OCI-LY1 (cell line): Measurements from ENCODE around the gene PCNX2.

ENCODE experiments used
- H2AFZ ChIP-seq: fragments of 200-600 bp; sonication (generic), shearing (Covaris generic); 2 replicates; pipeline ENCODE4 v1.6.0; 2014; ENCODE audit warnings: antibody characterized with exemption, mild to moderate bottlenecking, low read length
- H3F3A ChIP-seq: fragments of 200-600 bp; sonication (generic), shearing (Covaris generic); 2 replicates; pipeline ENCODE4 v1.6.0; 2014; ENCODE audit warnings: mild to moderate bottlenecking, antibody characterized with exemption, low read length, moderate library complexity; ENCODE audit not compliant: insufficient read depth
- H3K27ac ChIP-seq: fragments of 200-600 bp; sonication (generic); 2 replicates; pipeline ENCODE4 v1.5.1; 2014; ENCODE audit warnings: low read length, mixed run types, mild to moderate bottlenecking, low read depth; ENCODE audit not compliant: poor library complexity, severe bottlenecking
- H3K27me3 ChIP-seq: fragments of 200-600 bp; sonication (generic); 2 replicates; pipeline ENCODE4 v1.6.0; 2014; ENCODE audit warnings: antibody characterized with exemption, mild to moderate bottlenecking, low read length, moderate library complexity; ENCODE audit not compliant: insufficient read depth
- H3K36me3 ChIP-seq: fragments of 200-600 bp; sonication (generic); 2 replicates; pipeline ENCODE4 v1.6.1; 2014; ENCODE audit warnings: mild to moderate bottlenecking, antibody characterized with exemption, low read length, moderate library complexity, mixed read lengths; ENCODE audit not compliant: insufficient read depth
- H3K4me1 ChIP-seq: fragments of 200-600 bp; sonication (generic); 2 replicates; pipeline ENCODE4 v1.5.1; 2014; ENCODE audit warnings: mild to moderate bottlenecking, low read length, moderate library complexity; ENCODE audit not compliant: insufficient read depth, severe bottlenecking
- H3K4me2 ChIP-seq: fragments of 200-600 bp; sonication (generic), shearing (Covaris generic); 2 replicates; pipeline ENCODE4 v1.6.1; 2014; ENCODE audit warnings: low read length
- H3K4me3 ChIP-seq: fragments of 200-600 bp; sonication (generic); 2 replicates; pipeline ENCODE4 v1.5.1; 2014; ENCODE audit warnings: low read length, low read depth, mild to moderate bottlenecking, mixed read lengths; ENCODE audit not compliant: poor library complexity, severe bottlenecking
- H3K79me2 ChIP-seq: fragments of 200-600 bp; shearing (Covaris generic); 2 replicates; pipeline ENCODE4 v1.6.1; 2016; ENCODE audit warnings: mixed run types, low read length, mixed read lengths; ENCODE audit not compliant: insufficient read depth
- H3K9ac ChIP-seq: fragments of 200-600 bp; sonication (generic), shearing (Covaris generic); 2 replicates; pipeline ENCODE4 v1.6.1; 2014; ENCODE audit warnings: mild to moderate bottlenecking, low read length, mixed read lengths
- H3K9me2 ChIP-seq: fragments of 200-600 bp; sonication (generic), shearing (Covaris generic); 2 replicates; pipeline ENCODE4 v1.6.1; 2014; ENCODE audit warnings: low read depth, mild to moderate bottlenecking, low read length, mixed read lengths
- H3K9me3 ChIP-seq: fragments of 200-600 bp; shearing (Covaris generic); 2 replicates; pipeline ENCODE4 v1.6.1; 2014; ENCODE audit warnings: low read length, mixed read lengths
- H4K20me1 ChIP-seq: fragments of 200-600 bp; sonication (generic), shearing (Covaris generic); 2 replicates; pipeline ENCODE4 v1.6.0; 2016; ENCODE audit warnings: mild to moderate bottlenecking, low read length; ENCODE audit not compliant: insufficient read depth
- EZH2 ChIP-seq: fragments of 200-600 bp; sonication (generic), shearing (Covaris generic); IDR thresholded peaks from 2 replicates; pipeline ENCODE4 v1.8.0; 2017; ENCODE audit warnings: borderline replicate concordance, mixed run types, mild to moderate bottlenecking, antibody characterized with exemption, low read length, moderate library complexity, mixed read lengths
- TF ChIP-seq, protein P1 (sequence below): fragments of 200-600 bp; sonication (generic), shearing (Covaris generic); IDR thresholded peaks from 2 replicates; pipeline ENCODE4 v1.5.1; 2017; ENCODE audit warnings: mild to moderate bottlenecking, antibody characterized with exemption, low read length, moderate library complexity, mixed read lengths

Gene PCNX2

DNA sequence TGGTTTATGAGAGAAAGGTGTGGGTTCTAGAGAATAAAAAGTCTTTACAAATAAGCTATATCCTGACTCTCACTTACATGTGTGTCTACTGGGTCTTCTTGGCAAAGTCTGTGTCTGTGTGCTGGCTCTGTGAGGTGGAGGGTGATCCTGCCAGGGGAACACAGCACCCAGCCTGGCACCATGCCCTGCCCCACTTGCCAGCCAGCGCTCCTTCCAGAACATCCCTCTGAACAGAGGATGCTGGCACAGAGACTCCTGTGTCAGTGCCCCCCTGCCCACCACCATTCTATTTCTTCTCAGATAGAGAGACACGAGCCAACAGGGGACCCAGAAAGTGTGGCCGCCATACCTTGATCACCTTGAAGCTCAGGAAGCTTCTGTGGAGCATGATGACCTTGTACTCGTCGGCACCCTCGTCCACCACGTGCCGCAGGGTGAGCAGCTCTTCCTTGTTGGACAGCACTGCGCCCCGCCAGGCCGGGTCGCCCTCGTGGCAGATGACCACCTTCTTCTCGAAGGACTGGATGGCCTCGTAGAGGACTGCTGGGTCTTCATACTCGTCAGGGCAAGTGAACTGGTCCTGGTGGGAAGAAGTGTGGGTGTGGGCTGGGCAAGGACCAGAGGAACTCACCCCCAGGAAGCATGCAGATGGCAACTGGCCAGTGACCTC, 295.4 kb downstream of the PCNX2 start:
- H3K9me2 ChIP-seq = no peaks in the 10 kb centered on the region
- no peak overlapping the region for H3K4me2 ChIP-seq
- H3K4me3 ChIP-seq = no peak overlapping the region
- H3K9ac ChIP-seq = no peak overlapping the region
- H3K4me1 ChIP-seq = no peaks in the 10 kb centered on the region
- H4K20me1 ChIP-seq = no peaks in the 10 kb centered on the region
- H3K9me3 ChIP-seq = no peaks in the 10 kb centered on the region
- H2AFZ ChIP-seq = no peak overlapping the region
- no peaks in the 10 kb centered on the region for H3K27me3 ChIP-seq
- 0 out of 2 replicates have a peak, but pooled peaks cover 4% of the 10 kb centered on the region for H3K36me3 ChIP-seq
- H3F3A ChIP-seq = no peaks in the 10 kb centered on the region
- TF ChIP-seq, protein P1, sequence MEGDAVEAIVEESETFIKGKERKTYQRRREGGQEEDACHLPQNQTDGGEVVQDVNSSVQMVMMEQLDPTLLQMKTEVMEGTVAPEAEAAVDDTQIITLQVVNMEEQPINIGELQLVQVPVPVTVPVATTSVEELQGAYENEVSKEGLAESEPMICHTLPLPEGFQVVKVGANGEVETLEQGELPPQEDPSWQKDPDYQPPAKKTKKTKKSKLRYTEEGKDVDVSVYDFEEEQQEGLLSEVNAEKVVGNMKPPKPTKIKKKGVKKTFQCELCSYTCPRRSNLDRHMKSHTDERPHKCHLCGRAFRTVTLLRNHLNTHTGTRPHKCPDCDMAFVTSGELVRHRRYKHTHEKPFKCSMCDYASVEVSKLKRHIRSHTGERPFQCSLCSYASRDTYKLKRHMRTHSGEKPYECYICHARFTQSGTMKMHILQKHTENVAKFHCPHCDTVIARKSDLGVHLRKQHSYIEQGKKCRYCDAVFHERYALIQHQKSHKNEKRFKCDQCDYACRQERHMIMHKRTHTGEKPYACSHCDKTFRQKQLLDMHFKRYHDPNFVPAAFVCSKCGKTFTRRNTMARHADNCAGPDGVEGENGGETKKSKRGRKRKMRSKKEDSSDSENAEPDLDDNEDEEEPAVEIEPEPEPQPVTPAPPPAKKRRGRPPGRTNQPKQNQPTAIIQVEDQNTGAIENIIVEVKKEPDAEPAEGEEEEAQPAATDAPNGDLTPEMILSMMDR = no peak
- no peak for TF ChIP-seq EZH2
- no peaks in the 10 kb centered on the region for H3K79me2 ChIP-seq
- no peak overlapping the region for H3K27ac ChIP-seq

- no peak overlapping the region for H3K9ac ChIP-seq
- 0 out of 2 replicates have a peak, but pooled peaks cover 2% of the 10 kb centered on the region for H3K9me3 ChIP-seq
- no peak overlapping the region for H3K4me2 ChIP-seq
- H2AFZ ChIP-seq = no peak overlapping the region
- H3K27ac ChIP-seq = no peak overlapping the region
- no peaks in the 10 kb centered on the region for H3K4me1 ChIP-seq
- TF ChIP-seq EZH2 = no peak
- TF ChIP-seq, protein P1 = no peak
- H3K79me2 ChIP-seq = no peaks in the 10 kb centered on the region
- no peak overlapping the region for H3K4me3 ChIP-seq
- no peaks in the 10 kb centered on the region for H3K9me2 ChIP-seq
- H3F3A ChIP-seq = no peaks in the 10 kb centered on the region
- no peaks in the 10 kb centered on the region for H4K20me1 ChIP-seq
- no peaks in the 10 kb centered on the region for H3K27me3 ChIP-seq
- 0 out of 2 replicates have a peak, but pooled peaks cover 4% of the 10 kb centered on the region for H3K36me3 ChIP-seq
Observed at GRCh38 chr1:232998646-232999045, 296.9 kb downstream of the PCNX2 start.

DNA sequence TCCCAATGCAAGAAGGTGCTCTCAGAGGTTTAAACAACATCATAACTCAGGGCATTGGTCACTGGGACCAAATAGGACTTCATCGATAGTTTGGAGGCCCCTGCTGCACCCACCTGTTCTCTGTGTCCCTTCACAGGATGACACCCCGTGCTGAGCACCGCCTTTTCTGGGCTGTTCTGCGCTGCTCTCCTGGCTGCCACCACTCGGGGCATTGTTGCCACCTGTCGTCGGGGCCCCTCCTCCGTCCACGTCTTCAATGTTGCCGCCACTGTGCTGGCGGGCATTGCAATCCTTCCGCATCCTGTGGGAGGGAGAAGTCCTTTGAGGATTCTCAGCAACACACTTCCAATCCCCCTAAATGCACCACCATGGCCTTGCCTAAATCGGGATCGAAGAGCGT, 297.4 kb downstream of the PCNX2 start:
- TF ChIP-seq, protein P1 = no peak
- no peak for TF ChIP-seq EZH2
- Histone ChIP-seq H2AFZ (no peak overlapping the region), H3K9ac (no peak overlapping the region), H3K27me3 (no peaks in the 10 kb centered on the region), H3K4me2 (no peak overlapping the region), H3K9me2 (no peaks in the 10 kb centered on the region), H3K79me2 (no peaks in the 10 kb centered on the region), H3K4me3 (no peak overlapping the region), H3K4me1 (no peaks in the 10 kb centered on the region), H3K9me3 (0 out of 2 replicates have a peak, but pooled peaks cover 2% of the 10 kb centered on the region), H3K36me3 (0 out of 2 replicates have a peak, but pooled peaks cover 4% of the 10 kb centered on the region), H3F3A (no peaks in the 10 kb centered on the region), H4K20me1 (no peaks in the 10 kb centered on the region), H3K27ac (no peak overlapping the region)
